Neural progenitor cell (in vitro differentiated cells): ENCODE data around the gene GATAD2B. TPM values are rescaled to one million over a fixed set of nuclear protein-coding genes. Genes with fewer than 3 reads are reported as not detected.

Experiments
- DNase-seq: peaks from one replicate; pipeline ENCODE4 v3.0.0-alpha.2; 2016; ENCODE audit warnings: low spot score
- H2AFZ ChIP-seq: fragments of 200-600 bp; sonication (generic); replicated peaks from 2 replicates; pipeline ENCODE4 v1.6.1; 2016; ENCODE audit warnings: antibody characterized with exemption
- H3F3A ChIP-seq: fragments of 200-600 bp; sonication (generic); 2 replicates; pipeline ENCODE4 v1.6.1; 2016; ENCODE audit warnings: antibody characterized with exemption, low read depth
- H3K27ac ChIP-seq: fragments of 200-600 bp; sonication (generic); 2 replicates; pipeline ENCODE4 v1.5.1; 2016; ENCODE audit warnings: mild to moderate bottlenecking
- H3K27me3 ChIP-seq: fragments of 200-600 bp; sonication (generic); 2 replicates; pipeline ENCODE4 v1.6.1; 2016; ENCODE audit warnings: mild to moderate bottlenecking, moderate library complexity
- H3K36me3 ChIP-seq: fragments of 200-600 bp; sonication (generic); 2 replicates; pipeline ENCODE4 v1.5.1; 2016
- H3K4me1 ChIP-seq: fragments of 200-600 bp; sonication (generic); 2 replicates; pipeline ENCODE4 v1.6.1; 2016; ENCODE audit warnings: mixed run types
- H3K4me2 ChIP-seq: fragments of 200-600 bp; sonication (generic); 2 replicates; pipeline ENCODE4 v1.6.1; 2016
- H3K4me3 ChIP-seq: fragments of 200-600 bp; sonication (generic); 2 replicates; pipeline ENCODE4 v1.5.1; 2016
- H3K79me2 ChIP-seq: fragments of 200-600 bp; sonication (generic); 2 replicates; pipeline ENCODE4 v1.6.1; 2016; ENCODE audit warnings: low read depth
- H3K9ac ChIP-seq: fragments of 200-600 bp; sonication (generic); 2 replicates; pipeline ENCODE4 v1.6.1; 2016
- H3K9me3 ChIP-seq: fragments of 200-600 bp; sonication (generic); 2 replicates; pipeline ENCODE4 v1.5.1; 2016; ENCODE audit warnings: low read depth
- H4K20me1 ChIP-seq: fragments of 200-600 bp; sonication (generic); 2 replicates; pipeline ENCODE4 v1.6.1; 2016; ENCODE audit warnings: low read depth
- H3K27ac Mint-ChIP-seq: 3 replicates; pipeline ENCODE4 v1.8.0; 2021; ENCODE audit warnings: mixed read lengths
- H3K27me3 Mint-ChIP-seq: 2 replicates; pipeline ENCODE4 v1.8.0; 2022; ENCODE audit warnings: low read depth, mild to moderate bottlenecking, inconsistent platforms, moderate library complexity, mixed read lengths; ENCODE audit not compliant: insufficient read depth
- H3K36me3 Mint-ChIP-seq: 3 replicates; pipeline ENCODE4 v1.8.0; 2021; ENCODE audit warnings: mixed read lengths
- H3K4me1 Mint-ChIP-seq: 3 replicates; pipeline ENCODE4 v1.8.0; 2021; ENCODE audit warnings: mixed read lengths
- H3K4me3 Mint-ChIP-seq: 3 replicates; pipeline ENCODE4 v1.8.0; 2021; ENCODE audit warnings: mild to moderate bottlenecking, moderate library complexity, mixed read lengths
- H3K9me3 Mint-ChIP-seq: 3 replicates; pipeline ENCODE4 v1.8.0; 2020; ENCODE audit warnings: mixed read lengths
- EZH2 ChIP-seq: fragments of 200-600 bp; sonication (generic); IDR thresholded peaks from 2 replicates; pipeline ENCODE4 v1.6.1; 2017; ENCODE audit warnings: antibody characterized with exemption, mild to moderate bottlenecking, moderate library complexity
- EZH2phosphoT487 ChIP-seq: fragments of 200-600 bp; sonication (generic); IDR thresholded peaks from 2 replicates; pipeline ENCODE4 v1.6.1; 2017; ENCODE audit warnings: antibody characterized with exemption
- total RNA-seq: library from RNA; depleted of rRNA; stranded (reverse); fragments of >200 nt; gene quantifications from 2 replicates; pipeline ENCODE4 v1.2.3, GENCODE V29; 2015; ENCODE audit warnings: low replicate concordance
- TF ChIP-seq, protein P1 (sequence below): fragments of 200-600 bp; sonication (generic); IDR thresholded peaks from 2 replicates; pipeline ENCODE4 v1.5.1; 2017; ENCODE audit warnings: antibody characterized with exemption, mild to moderate bottlenecking

The GATAD2B gene
- total RNA-seq, 1 donor from 2014 or later: 14.8 TPM

DNA sequence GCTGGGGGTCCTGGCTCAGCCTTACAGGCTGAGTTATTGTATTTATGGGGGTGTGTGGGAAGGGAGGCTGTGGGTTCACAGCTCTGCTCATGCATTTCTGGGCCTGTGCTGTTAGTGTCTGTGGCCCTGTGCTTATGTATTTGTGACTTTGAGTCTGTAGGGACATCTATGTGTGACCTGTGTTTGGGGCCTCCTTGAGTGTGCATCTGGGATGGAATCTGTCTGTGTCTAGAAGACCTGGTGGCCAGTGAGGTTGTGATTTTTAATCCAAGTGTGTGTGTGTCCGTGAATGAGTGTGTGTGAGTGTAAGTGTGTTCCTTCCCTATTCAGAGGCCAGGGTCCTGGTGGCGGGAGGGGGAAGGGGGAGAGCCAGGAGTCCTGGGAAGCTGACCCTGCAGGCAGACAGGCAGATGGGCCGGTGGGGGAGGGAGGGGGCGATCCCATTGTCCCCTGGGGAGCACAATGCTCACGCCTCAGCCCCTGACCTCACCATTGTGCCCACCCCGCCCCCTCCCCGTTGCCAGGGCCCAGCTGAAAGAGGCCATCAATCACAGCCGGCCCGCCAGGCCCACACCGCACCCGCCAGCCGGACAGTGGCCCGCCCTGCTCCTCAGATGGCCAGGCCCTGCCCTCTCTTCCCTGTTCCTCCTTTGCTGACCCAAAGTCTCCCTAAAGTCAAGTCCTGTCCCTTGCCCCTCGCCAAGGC is 128.0 kb downstream of the GATAD2B start:
- H3K9me3 Mint-ChIP-seq: no peaks in the 10 kb centered on the region
- Histone ChIP-seq H3K4me2 (peak overlapping the region; percentile 76), H3K79me2 (no peaks in the 10 kb centered on the region), H3K27ac (no peak overlapping the region), H4K20me1 (peaks cover 41% of the 10 kb centered on the region), H3K9me3 (no peaks in the 10 kb centered on the region), H2AFZ (no peak overlapping the region), H3F3A (peaks cover 30% of the 10 kb centered on the region), H3K27me3 (no peaks in the 10 kb centered on the region), H3K4me1 (peaks cover 33% of the 10 kb centered on the region), H3K9ac (no peak overlapping the region), H3K4me3 (peak overlapping the region; percentile 32), H3K36me3 (no peaks in the 10 kb centered on the region)
- peak overlapping the region; percentile 76 for H3K4me3 Mint-ChIP-seq
- DNase-seq: peak; percentile 90
- peak overlapping the region; percentile 99 for H3K27ac Mint-ChIP-seq
- H3K4me1 Mint-ChIP-seq: peaks cover 54% of the 10 kb centered on the region
- H3K36me3 Mint-ChIP-seq: peaks cover 6% of the 10 kb centered on the region
- peaks cover 6% of the 10 kb centered on the region for H3K27me3 Mint-ChIP-seq
- TF ChIP-seq EZH2 (no peak), EZH2phosphoT487 (no peak)
- TF ChIP-seq, protein P1, sequence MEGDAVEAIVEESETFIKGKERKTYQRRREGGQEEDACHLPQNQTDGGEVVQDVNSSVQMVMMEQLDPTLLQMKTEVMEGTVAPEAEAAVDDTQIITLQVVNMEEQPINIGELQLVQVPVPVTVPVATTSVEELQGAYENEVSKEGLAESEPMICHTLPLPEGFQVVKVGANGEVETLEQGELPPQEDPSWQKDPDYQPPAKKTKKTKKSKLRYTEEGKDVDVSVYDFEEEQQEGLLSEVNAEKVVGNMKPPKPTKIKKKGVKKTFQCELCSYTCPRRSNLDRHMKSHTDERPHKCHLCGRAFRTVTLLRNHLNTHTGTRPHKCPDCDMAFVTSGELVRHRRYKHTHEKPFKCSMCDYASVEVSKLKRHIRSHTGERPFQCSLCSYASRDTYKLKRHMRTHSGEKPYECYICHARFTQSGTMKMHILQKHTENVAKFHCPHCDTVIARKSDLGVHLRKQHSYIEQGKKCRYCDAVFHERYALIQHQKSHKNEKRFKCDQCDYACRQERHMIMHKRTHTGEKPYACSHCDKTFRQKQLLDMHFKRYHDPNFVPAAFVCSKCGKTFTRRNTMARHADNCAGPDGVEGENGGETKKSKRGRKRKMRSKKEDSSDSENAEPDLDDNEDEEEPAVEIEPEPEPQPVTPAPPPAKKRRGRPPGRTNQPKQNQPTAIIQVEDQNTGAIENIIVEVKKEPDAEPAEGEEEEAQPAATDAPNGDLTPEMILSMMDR: no peak

DNA sequence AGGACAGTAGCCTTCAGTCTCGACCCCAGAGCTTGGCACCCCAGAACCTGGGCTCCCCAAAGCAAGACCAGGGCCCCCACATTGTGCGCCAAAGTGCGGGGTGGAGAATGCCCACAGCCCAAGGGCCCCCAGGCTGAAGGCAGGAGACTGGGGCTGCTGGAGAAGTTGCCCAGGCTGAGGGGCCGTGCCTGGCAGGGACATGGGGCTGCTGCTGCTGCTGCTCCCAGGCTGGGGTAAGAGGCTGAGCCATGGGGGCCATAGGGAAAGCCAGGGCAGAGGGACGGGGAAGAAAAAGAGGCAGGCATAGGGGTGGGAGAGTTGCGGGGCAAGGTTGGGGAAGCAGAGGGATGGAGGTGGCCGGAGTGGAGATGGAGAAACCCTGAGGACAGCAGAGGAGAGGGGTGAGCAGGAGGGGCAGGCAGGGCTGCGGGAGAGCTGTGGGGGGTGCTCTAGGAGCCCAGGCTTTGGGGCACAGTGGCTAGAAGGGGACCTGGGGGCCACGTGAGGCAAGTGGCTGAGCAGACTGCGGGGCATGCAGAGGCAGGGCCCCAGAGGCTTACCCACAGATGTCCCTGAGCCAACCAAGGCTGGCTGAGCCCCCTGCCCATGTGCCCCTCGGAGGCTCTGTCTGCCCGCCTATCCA is 128.7 kb downstream of the GATAD2B start:
- peaks cover 54% of the 10 kb centered on the region for H3K4me1 Mint-ChIP-seq
- H3K4me2 ChIP-seq: peak overlapping the region; percentile 76
- no peaks in the 10 kb centered on the region for H3K27me3 ChIP-seq
- H3K4me3 Mint-ChIP-seq: peak overlapping the region; percentile 73
- peak overlapping the region; percentile 99 for H3K27ac Mint-ChIP-seq
- no peak overlapping the region for H3K9ac ChIP-seq
- peaks cover 6% of the 10 kb centered on the region for H3K27me3 Mint-ChIP-seq
- peaks cover 30% of the 10 kb centered on the region for H3F3A ChIP-seq
- H3K27ac ChIP-seq: no peak overlapping the region
- H3K36me3 Mint-ChIP-seq: peaks cover 6% of the 10 kb centered on the region
- no peaks in the 10 kb centered on the region for H3K9me3 Mint-ChIP-seq
- no peak overlapping the region for H2AFZ ChIP-seq
- H3K9me3 ChIP-seq: no peaks in the 10 kb centered on the region
- no peak for DNase-seq
- H3K36me3 ChIP-seq: no peaks in the 10 kb centered on the region
- H4K20me1 ChIP-seq: peaks cover 41% of the 10 kb centered on the region
- TF ChIP-seq EZH2phosphoT487 (no peak), EZH2 (no peak)
- TF ChIP-seq, protein P1: no peak
- H3K79me2 ChIP-seq: no peaks in the 10 kb centered on the region
- H3K4me3 ChIP-seq: peak overlapping the region; percentile 3
- peaks cover 33% of the 10 kb centered on the region for H3K4me1 ChIP-seq

DNA sequence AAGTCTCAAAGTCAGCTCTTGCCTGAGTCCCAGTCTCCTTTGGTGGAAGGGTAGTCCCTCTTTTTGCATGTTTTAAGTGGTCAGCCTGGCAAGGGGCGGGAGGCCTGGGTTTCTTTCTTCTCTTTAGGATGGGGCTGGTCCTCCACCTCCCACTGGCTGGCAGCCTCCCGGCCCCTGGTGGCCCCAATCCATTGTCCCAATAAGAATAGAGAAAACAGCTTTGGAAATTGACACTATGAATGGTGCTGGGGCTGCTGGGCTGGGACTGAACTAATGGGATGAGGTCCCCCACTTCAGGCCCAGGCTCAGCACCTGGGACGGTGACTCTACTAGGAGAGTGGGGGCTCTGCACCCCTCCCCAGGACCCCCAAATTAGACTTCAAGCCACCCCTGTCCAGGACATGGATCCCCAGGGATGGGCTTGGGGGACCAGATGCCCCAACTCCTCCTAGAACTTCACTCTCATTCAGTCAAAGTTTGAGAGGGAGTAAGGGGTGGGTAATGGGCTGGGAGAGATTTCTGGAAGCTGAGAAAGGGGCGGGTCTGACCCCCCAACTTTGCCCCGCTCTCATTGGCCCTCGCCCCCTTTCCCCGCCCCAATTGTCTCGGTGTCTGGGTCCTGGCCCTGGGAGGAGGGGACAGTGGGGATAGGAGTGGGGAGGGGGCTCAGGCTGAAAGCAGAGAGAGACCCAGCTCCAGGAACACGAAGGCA is 129.4 kb downstream of the GATAD2B start:
- TF ChIP-seq EZH2: no peak
- TF ChIP-seq, protein P1: no peak
- TF ChIP-seq EZH2phosphoT487: peak; percentile 63
- no peaks in the 10 kb centered on the region for H3K9me3 Mint-ChIP-seq
- Histone ChIP-seq H3K9ac (no peak overlapping the region), H3F3A (peaks cover 25% of the 10 kb centered on the region), H3K9me3 (no peaks in the 10 kb centered on the region), H3K27ac (no peak overlapping the region), H3K27me3 (no peaks in the 10 kb centered on the region), H3K4me1 (peaks cover 33% of the 10 kb centered on the region), H3K79me2 (no peaks in the 10 kb centered on the region), H2AFZ (no peak overlapping the region), H3K36me3 (no peaks in the 10 kb centered on the region), H4K20me1 (peaks cover 41% of the 10 kb centered on the region), H3K4me2 (peak overlapping the region; percentile 76), H3K4me3 (no peak overlapping the region)
- H3K4me3 Mint-ChIP-seq: peak overlapping the region; percentile 73
- peaks cover 54% of the 10 kb centered on the region for H3K4me1 Mint-ChIP-seq
- peak; percentile 82 for DNase-seq
- H3K36me3 Mint-ChIP-seq: peaks cover 6% of the 10 kb centered on the region
- H3K27me3 Mint-ChIP-seq: peaks cover 6% of the 10 kb centered on the region
- peak overlapping the region; percentile 96 for H3K27ac Mint-ChIP-seq
